ENCODE measurements around the gene CNBD2. TPM values are rescaled to one million over a fixed set of nuclear protein-coding genes. Genes with fewer than 3 reads are reported as not detected.

CNBD2 gene
- polyA plus RNA-seq, 3 donors = 8.0 to 11.3 (median 9.3) TPM

DNA sequence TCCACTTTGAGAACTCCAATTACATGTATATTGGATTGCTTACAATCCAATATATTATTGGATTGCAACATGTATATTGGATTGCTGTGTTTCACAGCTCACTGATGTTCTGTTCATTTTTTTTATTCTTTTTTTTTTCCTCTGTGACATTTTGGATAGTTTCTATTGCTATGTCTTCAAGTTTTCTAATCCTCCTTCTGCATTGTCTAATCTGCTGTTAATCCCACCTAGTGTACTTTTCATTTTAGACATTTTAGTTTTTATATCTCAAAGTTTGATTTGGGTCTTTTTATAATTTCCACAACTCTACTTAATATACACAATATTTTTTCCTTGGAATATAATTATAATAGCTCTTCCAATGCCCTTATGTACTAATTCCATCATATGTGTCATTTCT is 34.5 kb downstream of the CNBD2 start:
- H3K4me2 ChIP-seq (replicated peaks; ENCODE audit: extremely low read depth, low read length, poor library complexity, severe bottlenecking) = no peak overlapping the region
- no peaks in the 10 kb centered on the region for H3K4me1 ChIP-seq (ENCODE audit: control insufficient read depth in 1 of 2, insufficient read depth in 2 of 2, low read length in 2 of 2)
- no peak overlapping the region for H2AFZ ChIP-seq (ENCODE audit: insufficient read depth, low read depth, low read length, poor library complexity, severe bottlenecking)
- H3K27ac Mint-ChIP-seq = no peak overlapping the region
- intact Hi-C loops (cut with micrococcal nuclease) = no loop called here
- H3K27me3 ChIP-seq (ENCODE audit: control insufficient read depth in 2 of 2, insufficient read depth in 2 of 2, low read length in 2 of 2) = no peaks in the 10 kb centered on the region
- H3K27ac ChIP-seq (ENCODE audit: low read depth in 1 of 2, low read length in 2 of 2) = no peak overlapping the region
- H3K36me3 ChIP-seq (replicated peaks in 1 of 2; ENCODE audit: control insufficient read depth in 1 of 2, insufficient read depth in 2 of 2, low read length in 2 of 2) = no peaks in the 10 kb centered on the region
- H3K4me1 Mint-ChIP-seq = peaks cover 4% of the 10 kb centered on the region
- H3K4me3 ChIP-seq (replicated peaks in 1 of 3; ENCODE audit: low read depth in 2 of 3, low read length in 3 of 3) = no peak overlapping the region
- H3K9ac ChIP-seq (ENCODE audit: insufficient read depth, low read length, poor library complexity, severe bottlenecking) = no peak overlapping the region
- H3K36me3 Mint-ChIP-seq = no peaks in the 10 kb centered on the region
- peaks cover 17 to 33% (median 25%) of the 10 kb centered on the region in 7 donors for H3K9me3 Mint-ChIP-seq
- H3K27me3 Mint-ChIP-seq (ENCODE audit: low read depth in 3 of 3) = peaks cover 0 to 5% (median 2%) of the 10 kb centered on the region in 3 donors
- TF ChIP-seq, protein P1, sequence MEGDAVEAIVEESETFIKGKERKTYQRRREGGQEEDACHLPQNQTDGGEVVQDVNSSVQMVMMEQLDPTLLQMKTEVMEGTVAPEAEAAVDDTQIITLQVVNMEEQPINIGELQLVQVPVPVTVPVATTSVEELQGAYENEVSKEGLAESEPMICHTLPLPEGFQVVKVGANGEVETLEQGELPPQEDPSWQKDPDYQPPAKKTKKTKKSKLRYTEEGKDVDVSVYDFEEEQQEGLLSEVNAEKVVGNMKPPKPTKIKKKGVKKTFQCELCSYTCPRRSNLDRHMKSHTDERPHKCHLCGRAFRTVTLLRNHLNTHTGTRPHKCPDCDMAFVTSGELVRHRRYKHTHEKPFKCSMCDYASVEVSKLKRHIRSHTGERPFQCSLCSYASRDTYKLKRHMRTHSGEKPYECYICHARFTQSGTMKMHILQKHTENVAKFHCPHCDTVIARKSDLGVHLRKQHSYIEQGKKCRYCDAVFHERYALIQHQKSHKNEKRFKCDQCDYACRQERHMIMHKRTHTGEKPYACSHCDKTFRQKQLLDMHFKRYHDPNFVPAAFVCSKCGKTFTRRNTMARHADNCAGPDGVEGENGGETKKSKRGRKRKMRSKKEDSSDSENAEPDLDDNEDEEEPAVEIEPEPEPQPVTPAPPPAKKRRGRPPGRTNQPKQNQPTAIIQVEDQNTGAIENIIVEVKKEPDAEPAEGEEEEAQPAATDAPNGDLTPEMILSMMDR (IDR thresholded peaks at IDR 0.05) = no peak
- no peak overlapping the region for H3K4me3 Mint-ChIP-seq
- DNase-seq = no peak
- no peaks in the 10 kb centered on the region for H4K20me1 ChIP-seq (ENCODE audit: insufficient read depth, low read length)
- peaks cover 12 to 18% of the 10 kb centered on the region in 2 donors for H3K9me3 ChIP-seq (replicated peaks in 1 of 2; ENCODE audit: control insufficient read depth in 1 of 2, insufficient read depth in 1 of 2, low read length in 2 of 2)
- H3K79me2 ChIP-seq (ENCODE audit: insufficient read depth, low read length) = no peaks in the 10 kb centered on the region

DNA sequence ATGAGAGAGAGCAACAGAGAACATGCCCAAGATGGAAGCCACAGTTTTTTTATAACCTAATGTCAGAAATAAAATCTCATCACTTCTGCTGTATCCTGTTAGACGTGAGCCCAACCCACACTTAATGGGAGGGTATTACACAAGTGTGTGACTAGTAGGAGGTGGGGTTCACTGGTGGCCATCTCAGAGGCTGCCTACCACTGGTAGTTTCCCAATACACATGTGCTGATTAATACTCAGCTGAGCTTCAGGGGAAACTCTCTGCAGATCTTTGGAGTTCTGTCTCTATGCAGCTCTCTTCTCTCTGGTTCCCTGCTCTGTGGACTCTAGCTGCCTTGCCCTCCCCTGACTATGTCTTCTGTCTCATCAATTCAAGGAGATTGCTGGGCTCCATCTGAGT is 35.7 kb downstream of the CNBD2 start:
- no CpG with 5 or more reads among the region's 1 CpG for WGBS (ENCODE audit: insufficient coverage)
- intact Hi-C loops (cut with micrococcal nuclease) = no loop called here
- no peak overlapping the region for H3K4me3 Mint-ChIP-seq
- Histone ChIP-seq H3K36me3 (replicated peaks in 1 of 2; ENCODE audit: control insufficient read depth in 1 of 2, insufficient read depth in 2 of 2, low read length in 2 of 2) (no peaks in the 10 kb centered on the region), H4K20me1 (ENCODE audit: insufficient read depth, low read length) (no peaks in the 10 kb centered on the region), H3K27ac (ENCODE audit: low read depth in 1 of 2, low read length in 2 of 2) (no peak overlapping the region), H2AFZ (ENCODE audit: insufficient read depth, low read depth, low read length, poor library complexity, severe bottlenecking) (no peak overlapping the region), H3K4me3 (replicated peaks in 1 of 3; ENCODE audit: low read depth in 2 of 3, low read length in 3 of 3) (no peak overlapping the region), H3K4me1 (ENCODE audit: control insufficient read depth in 1 of 2, insufficient read depth in 2 of 2, low read length in 2 of 2) (no peaks in the 10 kb centered on the region), H3K9me3 (replicated peaks in 1 of 2; ENCODE audit: control insufficient read depth in 1 of 2, insufficient read depth in 1 of 2, low read length in 2 of 2) (peaks cover 12 to 18% of the 10 kb centered on the region in 2 donors), H3K4me2 (replicated peaks; ENCODE audit: extremely low read depth, low read length, poor library complexity, severe bottlenecking) (no peak overlapping the region), H3K79me2 (ENCODE audit: insufficient read depth, low read length) (no peaks in the 10 kb centered on the region), H3K27me3 (ENCODE audit: control insufficient read depth in 2 of 2, insufficient read depth in 2 of 2, low read length in 2 of 2) (no peaks in the 10 kb centered on the region), H3K9ac (ENCODE audit: insufficient read depth, low read length, poor library complexity, severe bottlenecking) (no peak overlapping the region)
- peaks cover 4% of the 10 kb centered on the region for H3K4me1 Mint-ChIP-seq
- no peaks in the 10 kb centered on the region for H3K36me3 Mint-ChIP-seq
- peaks cover 17 to 33% (median 25%) of the 10 kb centered on the region in 7 donors for H3K9me3 Mint-ChIP-seq
- peak overlapping the region in 5 of 7 donors; percentile 1 to 79 (median 18) for H3K27ac Mint-ChIP-seq
- TF ChIP-seq, protein P1 (IDR thresholded peaks at IDR 0.05) = no peak
- DNase-seq = peak; percentile 10 to 53 (median 11)
- peaks cover 0 to 5% (median 2%) of the 10 kb centered on the region in 3 donors for H3K27me3 Mint-ChIP-seq (ENCODE audit: low read depth in 3 of 3)

All from CD14-positive monocyte (primary cell).